ENCODE measurements around the gene ANKRD63. TPM values are rescaled to one million over a fixed set of nuclear protein-coding genes. Genes with fewer than 3 reads are reported as not detected.

Gene ANKRD63
- total and polyA plus RNA-seq, 2 donors (not counting 1 experiment from before 2014, with no cell fraction given), result 0.25 TPM; not detected in 1

- Histone ChIP-seq H3K9me3 (ENCODE audit: control extremely low read depth in 1 of 3, control insufficient read depth in 2 of 3, insufficient read depth in 1 of 3, low read length in 2 of 3) (peaks cover 0 to 9% (median 0%) of the 10 kb centered on the region in 3 donors), H3K79me2 (ENCODE audit: control insufficient read depth, insufficient read depth, low read length) (no peaks in the 10 kb centered on the region), H3K4me3 (ENCODE audit: control extremely low read depth in 1 of 5, extremely low read depth in 1 of 5, insufficient read depth in 1 of 5, low read depth in 2 of 5, low read length in 4 of 5) (no peak overlapping the region), H3K9ac (ENCODE audit: low read length) (no peak overlapping the region), H3K27ac (ENCODE audit: low read length in 2 of 2) (no peak overlapping the region), H3K4me1 (ENCODE audit: control insufficient read depth in 2 of 2, insufficient read depth in 2 of 2, low read length in 2 of 2) (no peaks in the 10 kb centered on the region), H4K20me1 (ENCODE audit: control insufficient read depth, insufficient read depth, low read length, poor library complexity, severe bottlenecking) (no peaks in the 10 kb centered on the region), H2AFZ (ENCODE audit: insufficient read depth, low read depth, low read length, poor library complexity, severe bottlenecking) (no peak overlapping the region), H3K27me3 (replicated peaks in 1 of 4; ENCODE audit: control extremely low read depth in 1 of 4, control insufficient read depth in 3 of 4, insufficient read depth in 4 of 4, low read length in 3 of 4) (no peaks in the 10 kb centered on the region), H3K36me3 (replicated peaks in 1 of 2; ENCODE audit: control extremely low read depth in 1 of 2, control insufficient read depth in 1 of 2, extremely low read depth in 1 of 2, insufficient read depth in 2 of 2, low read length in 1 of 2) (peaks cover 0 to 68% of the 10 kb centered on the region in 2 experiments), H3K4me2 (replicated peaks; ENCODE audit: low read depth, low read length, poor library complexity, severe bottlenecking) (no peak overlapping the region)
- no peak overlapping the region for H3K27ac Mint-ChIP-seq
- no peak overlapping the region for H3K4me3 Mint-ChIP-seq
- WGBS (ENCODE audit: insufficient coverage), result 73% methylated on average over 7 of the region's 12 CpGs
- ChIA-PET POLR2A (no interaction called here), CTCF (interaction anchor here (0.9 to 1.9 kb wide), 6 partner anchors 12 to 250 kb away, joined by 3 to 5 read pairs (median 4); partner anchors contain the start of genes ANKRD63 and PLCB2)
- no peak for ATAC-seq (ENCODE audit: low read depth)
- TF ChIP-seq EZH2 (IDR thresholded peaks at IDR 0.05; ENCODE audit: borderline replicate concordance, insufficient read depth, low read depth, low read length, poor library complexity, severe bottlenecking) (no peak), CTCF (IDR thresholded peaks at IDR 0.05) (no peak)
- intact Hi-C loops (cut with micrococcal nuclease), result no loop called here
- DNase-seq, result no peak
- H3K27me3 Mint-ChIP-seq, result no peaks in the 10 kb centered on the region
- H3K4me1 Mint-ChIP-seq, result peaks cover 2% of the 10 kb centered on the region
- H3K9me3 Mint-ChIP-seq (ENCODE audit: insufficient read depth), result peaks cover 6% of the 10 kb centered on the region
Measured at GRCh38 chr15:40295877-40296560, 13.2 kb upstream of the ANKRD63 start.

- 83% methylated on average over 1 of the region's 1 CpG for WGBS (ENCODE audit: insufficient coverage)
- Histone ChIP-seq H3K27ac (ENCODE audit: low read length in 2 of 2) (no peak overlapping the region), H4K20me1 (ENCODE audit: control insufficient read depth, insufficient read depth, low read length, poor library complexity, severe bottlenecking) (no peaks in the 10 kb centered on the region), H3K9ac (ENCODE audit: low read length) (no peak overlapping the region), H3K27me3 (replicated peaks in 1 of 4; ENCODE audit: control extremely low read depth in 1 of 4, control insufficient read depth in 3 of 4, insufficient read depth in 4 of 4, low read length in 3 of 4) (no peaks in the 10 kb centered on the region), H2AFZ (ENCODE audit: insufficient read depth, low read depth, low read length, poor library complexity, severe bottlenecking) (no peak overlapping the region), H3K4me2 (replicated peaks; ENCODE audit: low read depth, low read length, poor library complexity, severe bottlenecking) (no peak overlapping the region), H3K36me3 (replicated peaks in 1 of 2; ENCODE audit: control extremely low read depth in 1 of 2, control insufficient read depth in 1 of 2, extremely low read depth in 1 of 2, insufficient read depth in 2 of 2, low read length in 1 of 2) (peaks cover 0 to 64% of the 10 kb centered on the region in 2 experiments), H3K79me2 (ENCODE audit: control insufficient read depth, insufficient read depth, low read length) (no peaks in the 10 kb centered on the region), H3K4me3 (ENCODE audit: control extremely low read depth in 1 of 5, extremely low read depth in 1 of 5, insufficient read depth in 1 of 5, low read depth in 2 of 5, low read length in 4 of 5) (no peak overlapping the region), H3K9me3 (ENCODE audit: control extremely low read depth in 1 of 3, control insufficient read depth in 2 of 3, insufficient read depth in 1 of 3, low read length in 2 of 3) (peaks cover 0 to 5% (median 0%) of the 10 kb centered on the region in 3 donors), H3K4me1 (ENCODE audit: control insufficient read depth in 2 of 2, insufficient read depth in 2 of 2, low read length in 2 of 2) (no peaks in the 10 kb centered on the region)
- Mint-ChIP-seq H3K27ac (no peak overlapping the region), H3K9me3 (ENCODE audit: insufficient read depth) (peaks cover 6% of the 10 kb centered on the region), H3K27me3 (no peaks in the 10 kb centered on the region), H3K4me3 (no peak overlapping the region), H3K4me1 (peaks cover 2% of the 10 kb centered on the region)
- TF ChIP-seq EZH2 (IDR thresholded peaks at IDR 0.05; ENCODE audit: borderline replicate concordance, insufficient read depth, low read depth, low read length, poor library complexity, severe bottlenecking), result no peak
- TF ChIP-seq CTCF (IDR thresholded peaks at IDR 0.05), result no peak
- ATAC-seq (ENCODE audit: low read depth), result no peak
- DNase-seq, result no peak
- intact Hi-C loops (cut with micrococcal nuclease), result no loop called here
- ChIA-PET POLR2A (no interaction called here), CTCF (interaction anchor here (1.0 to 1.9 kb wide), 6 partner anchors 12 to 250 kb away, joined by 3 to 5 read pairs (median 3); partner anchors contain the start of genes ANKRD63 and PLCB2)
Measured at GRCh38 chr15:40295297-40295696, 12.4 kb upstream of the ANKRD63 start.

Data from B cell (primary cell).